ENCODE data around the gene ZNF420.
A peak's percentile ranks its signal among the peaks of the same experiment; 100 is the strongest.

The ZNF420 gene

DNA sequence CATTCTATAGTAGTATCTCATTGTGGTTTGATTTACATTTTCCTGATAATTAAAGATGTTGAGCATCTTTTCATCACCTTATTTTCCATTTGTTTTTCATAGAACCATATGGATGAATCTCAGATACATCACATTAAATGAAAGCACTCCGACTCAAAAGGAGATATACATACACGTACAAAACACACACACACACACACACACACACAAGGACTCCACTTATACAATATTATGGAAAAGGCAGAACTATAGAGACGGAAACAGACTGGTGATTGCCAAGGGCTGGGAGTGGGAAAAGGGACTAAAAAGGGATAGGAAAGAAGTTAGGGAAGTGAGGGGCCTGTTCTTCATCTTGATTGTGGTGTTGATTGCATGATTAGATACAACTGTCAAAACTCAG, 70.0 kb downstream of the ZNF420 start:
- no peak for DNase-seq (ENCODE audit: low read depth)

GRCh38 chr19:37160153-37160552, 81.9 kb downstream of the ZNF420 start:
- DNase-seq (ENCODE audit: low read depth): no peak

GRCh38 chr19:37165635-37166034, 87.4 kb downstream of the ZNF420 start:
- DNase-seq (ENCODE audit: low read depth): no peak

- peak; percentile 88 for DNase-seq (ENCODE audit: low read depth)
Observed at GRCh38 chr19:37172368-37173366, 94.4 kb downstream of the ZNF420 start, which contains the start of gene ZNF585A. Gene ZNF585A, minus strand, starts transcription at chr19:37172695. Its CDS starts 2,785 bp downstream, at chr19:37169910.
